H1 (cell line): Measurements from ENCODE around the gene RSRC2. TPM values are rescaled to one million over a fixed set of nuclear protein-coding genes. Genes with fewer than 3 reads are reported as not detected.
"Not testable (repeated sequence)": the region's sequence is repeated elsewhere in the genome, so short reads cannot be mapped to it uniquely, and the experiment has no call there.

Source experiments
- CTCF ChIA-PET: fragments of 300-600 bp; sonication (Branson Sonifier 250); formaldehyde crosslinking; loops from one replicate; lab custom pipeline; 2021; ENCODE audit not compliant: partially characterized antibody; lab: Charles Lee
- POLR2A ChIA-PET: fragments of 300-600 bp; sonication (Branson Sonifier 250); formaldehyde crosslinking; loops from one replicate; lab custom pipeline; 2021; ENCODE audit warnings: inconsistent platforms; ENCODE audit not compliant: partially characterized antibody; lab: Charles Lee
- DNase-seq, 2 experiments: peaks; one replicate each; pipeline versions ENCODE4 v3.0.0 to v3.0.0-alpha.2; 2010 to 2022; ENCODE audit warnings: low spot score in 2 of 2, low read depth in 1 of 2, mixed read lengths in 1 of 2
- FAIRE-seq: peaks from 2 replicates; lab custom pipeline; 2011; peaks lifted over from hg19 to GRCh38; lab: Jason Lieb, UNC
- H2AFZ ChIP-seq: 2 replicates; pipeline ENCODE4 v1.8.1; 2012; ENCODE audit warnings: low read length, inconsistent platforms
- H2AK5ac ChIP-seq: 2 replicates; pipeline ENCODE4 v1.6.1; 2013; ENCODE audit warnings: low read depth, low read length
- H2BK120ac ChIP-seq: replicated peaks from 2 replicates; pipeline ENCODE3; 2013; ENCODE audit warnings: low read depth, low read length, inconsistent platforms
- H2BK12ac ChIP-seq: 2 replicates; pipeline ENCODE4 v1.6.1; 2013; ENCODE audit warnings: low read depth, low read length
- H2BK15ac ChIP-seq: 2 replicates; pipeline ENCODE4 v1.6.1; 2013; ENCODE audit warnings: low read length
- H2BK20ac ChIP-seq: 2 replicates; pipeline ENCODE4 v1.6.1; 2013; ENCODE audit warnings: low read length
- H2BK5ac ChIP-seq: 2 replicates; pipeline ENCODE4 v1.6.1; 2013; ENCODE audit warnings: low read depth, low read length
- H3K14ac ChIP-seq: 2 replicates; pipeline ENCODE4 v1.6.1; 2013; ENCODE audit warnings: inconsistent platforms; ENCODE audit not compliant: insufficient read length
- H3K18ac ChIP-seq: 2 replicates; pipeline ENCODE4 v1.6.1; 2013; ENCODE audit warnings: low read length; ENCODE audit errors: extremely low read depth
- H3K23ac ChIP-seq: 2 replicates; pipeline ENCODE4 v1.6.1; 2013; ENCODE audit warnings: inconsistent platforms; ENCODE audit not compliant: insufficient read length
- H3K23me2 ChIP-seq: 2 replicates; pipeline ENCODE4 v1.6.1; 2013; ENCODE audit warnings: low read depth, low read length
- H3K27ac ChIP-seq: 2 replicates; pipeline ENCODE4 v1.6.1; 2011; ENCODE audit warnings: low read depth, low read length, inconsistent platforms
- H3K27me3 ChIP-seq, 4 experiments: replicated peaks in 1 of 4; 1 replicate in 1 of 4; 2 replicates in 3 of 4; pipeline versions ENCODE4 v1.6.1 to v1.8.1; 2011 to 2013; ENCODE audit warnings: low read length in 3 of 4, mild to moderate bottlenecking in 3 of 4, inconsistent platforms in 2 of 4, mixed read lengths in 2 of 4, moderate library complexity in 1 of 4; ENCODE audit not compliant: control insufficient read depth in 3 of 4, insufficient read depth in 3 of 4; ENCODE audit errors: extremely low read depth in 1 of 4
- H3K36me3 ChIP-seq, 4 experiments: 2 replicates each; pipeline versions ENCODE4 v1.6.1 to v1.8.1; 2011 to 2013; ENCODE audit warnings: mild to moderate bottlenecking in 4 of 4, low read length in 3 of 4, moderate library complexity in 2 of 4, control low read depth in 1 of 4, inconsistent platforms in 1 of 4; ENCODE audit not compliant: insufficient read depth in 4 of 4, control insufficient read depth in 2 of 4
- H3K4ac ChIP-seq: replicated peaks from 2 replicates; pipeline ENCODE3; 2013; ENCODE audit warnings: low read length, low read depth, mixed read lengths, inconsistent platforms; ENCODE audit not compliant: insufficient read length
- H3K4me1 ChIP-seq, 4 experiments: replicated peaks in 1 of 4; 1 replicate in 1 of 4; 2 replicates in 3 of 4; pipeline versions ENCODE4 v1.6.1 to v1.8.1; 2011 to 2013; ENCODE audit warnings: low read length in 3 of 4, inconsistent platforms in 2 of 4, mixed read lengths in 1 of 4; ENCODE audit not compliant: insufficient read depth in 4 of 4, control insufficient read depth in 3 of 4
- H3K4me2 ChIP-seq, 2 experiments: 2 replicates each; pipeline versions ENCODE4 v1.6.1 to v1.8.1; 2011 to 2013; ENCODE audit warnings: low read depth in 2 of 2, low read length in 2 of 2, control low read depth in 1 of 2, inconsistent platforms in 1 of 2, mild to moderate bottlenecking in 1 of 2; ENCODE audit not compliant: insufficient read depth in 1 of 2
- H3K4me3 ChIP-seq, 4 experiments: fragments of 200-600, 300-600 bp in 1 of 4; sonication (generic), shearing (Covaris generic), sonication (Bioruptor Twin) in 1 of 4; 2 replicates each; pipeline versions ENCODE4 v1.5.1 to v1.8.1; 2011 to 2016; ENCODE audit warnings: low read length in 4 of 4, low read depth in 3 of 4, control low read depth in 2 of 4, inconsistent platforms in 2 of 4, mild to moderate bottlenecking in 2 of 4, mixed read lengths in 1 of 4, moderate library complexity in 1 of 4; ENCODE audit not compliant: insufficient read depth in 2 of 4; ENCODE audit errors: extremely low read depth in 1 of 4
- H3K56ac ChIP-seq: replicated peaks from 2 replicates; pipeline ENCODE3; 2013; ENCODE audit warnings: low read depth, mild to moderate bottlenecking, mixed read lengths, low read length, inconsistent platforms; ENCODE audit not compliant: insufficient read length
- H3K79me1 ChIP-seq: 2 replicates; pipeline ENCODE4 v1.6.1; 2013; ENCODE audit warnings: low read depth, low read length, control low read depth
- H3K79me2 ChIP-seq, 2 experiments: 2 replicates each; pipeline versions ENCODE4 v1.6.1 to v1.8.1; 2012 to 2013; ENCODE audit warnings: low read length in 2 of 2, mild to moderate bottlenecking in 2 of 2, inconsistent platforms in 1 of 2; ENCODE audit not compliant: insufficient read depth in 2 of 2, control insufficient read depth in 1 of 2
- H3K9ac ChIP-seq, 4 experiments: replicated peaks in 1 of 4; 1 replicate in 1 of 4; 2 replicates in 3 of 4; pipeline versions ENCODE4 v1.6.1 to v1.8.1; 2011 to 2013; ENCODE audit warnings: low read depth in 3 of 4, low read length in 3 of 4, control low read depth in 2 of 4, mild to moderate bottlenecking in 2 of 4, moderate library complexity in 2 of 4, inconsistent platforms in 1 of 4; ENCODE audit errors: extremely low read depth in 1 of 4
- H3K9me3 ChIP-seq, 2 experiments: 2 replicates each; pipeline versions ENCODE4 v1.6.1 to v1.8.1; 2012 to 2013; ENCODE audit warnings: mild to moderate bottlenecking in 2 of 2, moderate library complexity in 2 of 2, control low read depth in 1 of 2, inconsistent platforms in 1 of 2, low read depth in 1 of 2, low read length in 1 of 2, mixed read lengths in 1 of 2; ENCODE audit not compliant: insufficient read depth in 2 of 2
- H4K20me1 ChIP-seq, 2 experiments: replicated peaks in 1 of 2; 2 replicates each; pipeline versions ENCODE3 to v1.8.1; 2011 to 2013; ENCODE audit warnings: inconsistent platforms in 2 of 2, low read length in 2 of 2, mild to moderate bottlenecking in 1 of 2; ENCODE audit not compliant: insufficient read depth in 2 of 2, control insufficient read depth in 1 of 2
- H4K5ac ChIP-seq: 2 replicates; pipeline ENCODE4 v1.6.1; 2013; ENCODE audit warnings: low read length, low read depth, mixed read lengths, inconsistent platforms; ENCODE audit not compliant: insufficient read length
- H4K8ac ChIP-seq: 2 replicates; pipeline ENCODE4 v1.8.0; 2013; ENCODE audit warnings: mild to moderate bottlenecking, moderate library complexity, low read length, inconsistent platforms; ENCODE audit not compliant: insufficient read depth; ENCODE audit errors: extremely low read depth
- H4K91ac ChIP-seq: replicated peaks from 2 replicates; pipeline ENCODE3; 2013; ENCODE audit warnings: low read length, mixed read lengths, inconsistent platforms; ENCODE audit not compliant: insufficient read length
- WGBS, 2 experiments: shearing (Covaris generic) in 1 of 2; methylation state at CpG; one replicate each; pipeline versions ENCODE4 v1.1.6 to v1.1.7; 2013 to 2015; ENCODE audit warnings: low lambda C conversion rate in 2 of 2, mixed read lengths in 2 of 2, inconsistent platforms in 1 of 2, low coverage in 1 of 2, missing lambda C conversion rate in 1 of 2; ENCODE audit not compliant: insufficient replicate concordance in 2 of 2, insufficient coverage in 1 of 2, insufficient read length in 1 of 2; ENCODE audit errors: extremely low coverage in 1 of 2, missing lambda C conversion rate in 1 of 2; 5-methylcytosine and 5-hydroxymethylcytosine counted together
- polyA plus RNA-seq, 7 experiments: library from polyadenylated mRNA; depleted of rRNA in 3 of 7; stranded (reverse) in 5 of 7; unstranded in 2 of 7; fragments of >200 nt in 5 of 7; fragments of 200-250 nt in 2 of 7; gene quantifications; 1 replicate in 5 of 7; 2 replicates in 1 of 7; 4 replicates in 1 of 7; pipeline versions ENCODE4 v1.2.1 to v1.2.3, GENCODE V29; 2011 to 2013; ENCODE audit warnings: missing spikeins in 2 of 7, mixed read lengths in 2 of 7
- total RNA-seq: library from RNA; stranded (reverse); fragmentation: NEBNext Ultra II Directional; extraction: Animal tissue kit (Norgen Biotek cat#: 25700); gene quantifications from 2 replicates; pipeline ENCODE4 v1.2.1, GENCODE V29; 2021

The RSRC2 gene
- total and polyA plus RNA-seq, 2 of the 8 experiments (the other 6 are each of a cell fraction or from before 2014, with no cell fraction given) = 15.9 to 71.4 TPM

- peaks cover 8 to 84% (median 46%) of the 10 kb centered on the region in 4 experiments for H3K36me3 ChIP-seq
- not testable (repeated sequence) for FAIRE-seq, H2BK12ac ChIP-seq, H3K79me2 ChIP-seq, H3K4me1 ChIP-seq, H2BK5ac ChIP-seq, H3K14ac ChIP-seq, H4K5ac ChIP-seq, H3K4me3 ChIP-seq, H3K18ac ChIP-seq, H3K23ac ChIP-seq, H4K91ac ChIP-seq, H2AK5ac ChIP-seq, H3K27me3 ChIP-seq, H3K23me2 ChIP-seq, H3K4ac ChIP-seq, H4K20me1 ChIP-seq, H3K9me3 ChIP-seq, H2BK20ac ChIP-seq, H3K4me2 ChIP-seq, H3K56ac ChIP-seq, H2AFZ ChIP-seq, H3K9ac ChIP-seq, H2BK15ac ChIP-seq, H3K27ac ChIP-seq, H4K8ac ChIP-seq, H2BK120ac ChIP-seq, H3K79me1 ChIP-seq
- CTCF ChIA-PET = interaction anchor here (1.3 to 2.5 kb wide), 4 partner anchors 10 to 87 kb away, joined by 3 to 8 read pairs (median 6); no protein-coding TSS in a partner anchor
- POLR2A ChIA-PET = interaction anchor here (1.1 to 47.9 kb wide), 3 partner anchors 11 to 40 kb away, joined by 5 to 1221 read pairs (median 6); partner anchors contain the start of genes KNTC1 and RSRC2
- peak in 1 of 2 experiments; percentile 16 for DNase-seq
- 96% methylated on average over 6 of the region's 6 CpGs; no CpG with 5 or more reads in 1 of the 2 experiments for WGBS, 2 experiments
Observed at GRCh38 chr12:122486360-122486759, 40.4 kb downstream of the RSRC2 start.
